ENCODE measurements around the gene AGK. TPM values are rescaled to one million over a fixed set of nuclear protein-coding genes. Genes with fewer than 3 reads are reported as not detected.

Gene AGK
- total RNA-seq, 4 donors from 2014 or later = 17.3 to 22.5 (median 19.7) TPM

DNA sequence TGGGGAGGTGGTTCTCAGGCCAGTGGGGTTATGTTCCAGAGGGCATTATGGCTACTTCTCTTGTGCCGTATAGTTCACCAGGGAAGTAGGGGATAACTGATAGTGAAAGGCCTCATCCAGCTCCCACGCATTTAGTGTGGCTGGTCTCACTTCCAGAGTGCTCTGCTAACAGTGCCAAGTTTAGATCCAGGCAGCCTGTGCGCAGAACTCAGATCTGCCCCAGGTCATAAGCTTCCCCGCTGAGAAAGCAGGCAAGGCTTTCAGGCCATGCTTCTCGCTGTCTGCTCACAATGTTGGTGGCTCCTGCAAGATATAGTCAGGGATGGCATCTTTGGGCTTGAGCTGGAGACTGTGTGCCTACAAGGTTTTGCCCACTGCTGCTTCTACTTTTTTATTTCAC is 11.3 kb downstream of the AGK start:
- TF ChIP-seq, protein P1, sequence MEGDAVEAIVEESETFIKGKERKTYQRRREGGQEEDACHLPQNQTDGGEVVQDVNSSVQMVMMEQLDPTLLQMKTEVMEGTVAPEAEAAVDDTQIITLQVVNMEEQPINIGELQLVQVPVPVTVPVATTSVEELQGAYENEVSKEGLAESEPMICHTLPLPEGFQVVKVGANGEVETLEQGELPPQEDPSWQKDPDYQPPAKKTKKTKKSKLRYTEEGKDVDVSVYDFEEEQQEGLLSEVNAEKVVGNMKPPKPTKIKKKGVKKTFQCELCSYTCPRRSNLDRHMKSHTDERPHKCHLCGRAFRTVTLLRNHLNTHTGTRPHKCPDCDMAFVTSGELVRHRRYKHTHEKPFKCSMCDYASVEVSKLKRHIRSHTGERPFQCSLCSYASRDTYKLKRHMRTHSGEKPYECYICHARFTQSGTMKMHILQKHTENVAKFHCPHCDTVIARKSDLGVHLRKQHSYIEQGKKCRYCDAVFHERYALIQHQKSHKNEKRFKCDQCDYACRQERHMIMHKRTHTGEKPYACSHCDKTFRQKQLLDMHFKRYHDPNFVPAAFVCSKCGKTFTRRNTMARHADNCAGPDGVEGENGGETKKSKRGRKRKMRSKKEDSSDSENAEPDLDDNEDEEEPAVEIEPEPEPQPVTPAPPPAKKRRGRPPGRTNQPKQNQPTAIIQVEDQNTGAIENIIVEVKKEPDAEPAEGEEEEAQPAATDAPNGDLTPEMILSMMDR (IDR thresholded peaks at IDR 0.05) = no peak
- no peak for DNase-seq (ENCODE audit: low spot score)
- no peak for ATAC-seq (ENCODE audit: low FRiP score)

DNA sequence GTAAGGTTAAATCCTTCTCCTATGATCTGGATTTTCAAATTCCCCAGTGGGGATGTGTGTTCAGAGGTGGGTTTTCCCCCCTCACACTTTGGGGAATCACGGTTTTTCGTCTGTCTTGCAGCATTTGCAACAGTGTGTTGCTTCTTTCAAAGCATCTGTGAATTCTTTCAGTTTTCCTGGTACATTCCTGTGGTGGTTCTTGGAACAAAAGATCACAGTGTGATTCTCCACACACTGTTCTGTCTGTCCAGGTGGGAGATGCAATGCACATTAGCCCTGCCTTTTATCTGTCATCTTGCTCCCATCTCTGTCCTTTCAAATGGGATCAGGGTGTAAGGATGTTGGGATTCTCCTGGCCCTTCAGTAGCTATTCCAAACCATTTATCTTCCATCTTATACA is 11.8 kb downstream of the AGK start:
- TF ChIP-seq, protein P1 (IDR thresholded peaks at IDR 0.05) = no peak
- ATAC-seq (ENCODE audit: low FRiP score) (no peak), DNase-seq (ENCODE audit: low spot score) (no peak)

DNA sequence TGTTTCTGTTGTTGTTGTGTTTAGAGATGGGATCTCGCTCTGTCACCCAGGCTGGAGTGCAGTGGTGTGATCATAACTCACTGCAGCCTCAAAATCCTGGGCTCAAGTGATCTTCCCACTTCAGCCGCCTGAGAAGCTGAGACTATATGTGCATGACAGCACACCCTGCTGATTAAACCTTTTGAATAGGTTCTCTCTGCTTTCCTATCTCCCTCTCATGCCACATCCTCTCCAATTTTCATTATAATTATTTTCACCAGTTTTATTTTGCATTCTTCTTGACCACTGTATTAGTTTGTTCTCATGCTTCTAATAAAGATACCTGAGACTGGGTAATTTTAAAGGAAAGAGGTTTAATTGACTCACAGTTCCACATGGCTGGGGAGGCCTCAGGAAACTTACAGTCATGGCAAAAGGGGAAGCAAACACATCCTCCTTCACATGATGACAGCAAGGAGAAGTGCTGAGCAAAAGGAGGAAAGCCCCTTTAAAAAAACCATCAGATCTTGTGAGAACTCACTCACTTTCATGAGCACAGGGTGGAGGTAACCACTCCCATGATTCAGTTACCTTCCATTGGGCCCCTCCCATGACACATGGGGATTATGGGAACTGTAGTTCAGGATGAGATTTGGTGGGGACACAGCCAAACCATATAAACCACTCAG is 12.9 kb downstream of the AGK start:
- TF ChIP-seq, protein P1 (IDR thresholded peaks at IDR 0.05) = no peak
- DNase-seq (ENCODE audit: low spot score) (no peak), ATAC-seq (ENCODE audit: low FRiP score) (no peak)

DNA sequence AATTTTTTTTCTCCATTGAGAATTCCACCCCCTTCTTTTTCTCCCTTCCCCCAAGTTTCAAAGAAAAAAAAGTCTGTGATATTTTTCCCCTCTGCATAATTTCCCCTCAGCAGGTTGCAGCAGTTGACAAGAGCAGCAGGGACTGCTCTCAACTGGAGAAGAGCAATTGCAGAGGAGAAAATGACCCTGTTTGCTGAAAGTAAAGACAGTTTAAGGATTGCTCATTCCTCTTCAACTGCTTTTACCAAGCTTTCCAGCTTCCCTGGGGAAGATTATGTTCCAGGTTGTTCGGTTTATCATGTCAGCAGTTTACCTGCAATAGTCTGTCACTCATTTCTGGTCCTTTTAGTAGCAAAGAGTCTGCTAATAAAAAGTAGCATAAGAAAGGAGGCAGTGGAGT is 16.2 kb downstream of the AGK start:
- DNase-seq (ENCODE audit: low spot score) = no peak
- TF ChIP-seq, protein P1 (IDR thresholded peaks at IDR 0.05) = no peak
- ATAC-seq (ENCODE audit: low FRiP score) = no peak

DNA sequence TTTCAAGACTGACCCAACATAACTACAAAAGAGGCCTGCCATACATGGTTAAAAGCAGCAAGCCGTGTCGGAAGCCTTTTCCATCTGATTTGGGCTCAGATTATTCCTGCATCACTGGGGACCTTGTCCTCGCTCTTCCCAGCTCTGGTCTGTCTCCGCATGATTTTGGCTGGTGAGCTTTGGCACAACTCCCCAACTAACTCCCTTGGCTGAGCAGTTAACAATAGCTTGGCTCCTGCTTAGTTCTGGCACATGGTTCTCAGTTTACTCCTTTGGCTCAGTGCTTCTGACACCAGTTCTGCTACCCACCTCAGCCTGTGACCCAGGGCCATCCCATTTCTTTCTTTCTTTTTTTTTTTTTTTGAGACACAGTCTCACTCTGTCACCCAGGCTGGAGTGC is 17.0 kb downstream of the AGK start:
- TF ChIP-seq, protein P1 (IDR thresholded peaks at IDR 0.05) = no peak
- DNase-seq (ENCODE audit: low spot score) (no peak), ATAC-seq (ENCODE audit: low FRiP score) (no peak)

DNA sequence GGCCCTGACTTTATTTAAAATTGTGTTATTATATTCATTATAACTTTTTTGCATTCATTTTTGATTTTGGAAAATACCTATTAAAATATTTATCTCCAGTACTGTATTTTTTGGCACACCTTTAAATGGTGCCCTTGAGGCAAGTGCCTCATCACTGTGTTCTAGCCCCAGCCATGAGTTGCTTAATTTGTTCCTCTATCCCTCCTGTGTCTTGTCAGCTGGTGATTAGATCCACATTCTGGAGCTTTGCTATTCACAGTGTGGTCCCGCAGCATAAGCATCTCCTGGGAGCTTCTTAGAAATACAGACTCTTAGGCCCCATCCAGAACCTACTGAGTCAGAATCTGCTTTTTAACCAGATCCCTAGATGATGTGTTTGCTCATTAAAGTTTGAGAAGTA is 19.8 kb downstream of the AGK start:
- TF ChIP-seq, protein P1 (IDR thresholded peaks at IDR 0.05) = no peak
- ATAC-seq (ENCODE audit: low FRiP score) (no peak), DNase-seq (ENCODE audit: low spot score) (no peak)

DNA sequence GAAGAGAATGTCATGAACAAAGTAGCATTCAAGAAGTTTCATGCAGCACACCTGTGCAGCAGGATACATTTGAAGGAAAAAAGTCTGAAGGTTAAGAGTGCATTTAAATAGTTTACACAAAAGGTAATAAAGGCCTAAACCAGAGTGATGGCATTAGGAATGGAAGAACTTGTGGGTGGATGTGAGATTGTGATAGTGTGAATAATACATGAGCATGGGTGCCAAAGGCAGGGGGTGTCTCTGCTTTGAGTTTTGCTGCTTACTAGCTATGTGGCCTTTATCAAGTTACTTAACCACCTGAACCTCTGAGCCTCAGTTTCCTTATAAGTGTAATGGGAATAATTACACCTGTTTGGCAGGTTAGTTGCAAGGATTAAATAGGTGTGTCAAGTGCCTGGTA is 21.0 kb downstream of the AGK start:
- TF ChIP-seq, protein P1 (IDR thresholded peaks at IDR 0.05) = no peak
- DNase-seq (ENCODE audit: low spot score) = no peak
- no peak for ATAC-seq (ENCODE audit: low FRiP score)
